SK-N-SH treated with all-trans-retinoic acid at 6 μM for 48 hours (cell line): ENCODE measurements around the gene AP1S2.

Experiments used
- ARNTL ChIP-seq: fragments of 450-650 bp; formaldehyde crosslinking; IDR thresholded peaks from 2 replicates; pipeline ENCODE4 v1.5.0; 2020; ENCODE audit warnings: low read depth, mild to moderate bottlenecking, moderate library complexity, borderline replicate concordance
- BACH2 ChIP-seq: fragments of 250-450 bp; sonication (Bioruptor Pico); IDR thresholded peaks from 2 replicates; pipeline ENCODE4 v1.9.0; 2021; ENCODE audit warnings: mild to moderate bottlenecking, borderline replicate concordance
- CREB5 ChIP-seq: fragments of 250-450 bp; sonication (Bioruptor Pico); IDR thresholded peaks from 2 replicates; pipeline ENCODE4 v1.5.1; 2020; ENCODE audit warnings: low read depth, mild to moderate bottlenecking, moderate library complexity
- CSDC2 ChIP-seq: fragments of 250-450 bp; sonication (Bioruptor Pico); IDR thresholded peaks from 2 replicates; pipeline ENCODE4 v1.5.0; 2020; ENCODE audit warnings: mild to moderate bottlenecking, moderate library complexity
- ESRRG ChIP-seq: fragments of 250-450 bp; sonication (Bioruptor Pico); IDR thresholded peaks from 2 replicates; pipeline ENCODE4 v1.6.1; 2021; ENCODE audit warnings: mild to moderate bottlenecking
- OSR1 ChIP-seq: fragments of 250-450 bp; sonication (Bioruptor Pico); IDR thresholded peaks from 2 replicates; pipeline ENCODE4 v1.8.0; 2022; ENCODE audit warnings: moderate library complexity, mild to moderate bottlenecking, inconsistent platforms
- TCF4 ChIP-seq: fragments of 250-450 bp; sonication (Bioruptor Pico); IDR thresholded peaks from 2 replicates; pipeline ENCODE4 v1.8.0; 2021; ENCODE audit warnings: mild to moderate bottlenecking, moderate library complexity, borderline replicate concordance
- ZC3H10 ChIP-seq: fragments of 250-450 bp; sonication (Bioruptor Pico); IDR thresholded peaks from 2 replicates; pipeline ENCODE4 v1.5.1; 2021; ENCODE audit warnings: mild to moderate bottlenecking, moderate library complexity
- ZFP30 ChIP-seq: fragments of 450-650 bp; formaldehyde crosslinking; IDR thresholded peaks from 2 replicates; pipeline ENCODE4 v1.5.0; 2022; ENCODE audit warnings: mild to moderate bottlenecking, moderate library complexity
- ZNF565 ChIP-seq: fragments of 450-650 bp; formaldehyde crosslinking; conservative IDR thresholded peaks from 2 replicates; pipeline ENCODE4 v1.5.0; 2020; ENCODE audit warnings: low read depth, mild to moderate bottlenecking, moderate library complexity
- ZNF70 ChIP-seq: fragments of 450-650 bp; formaldehyde crosslinking; IDR thresholded peaks from 2 replicates; pipeline ENCODE4 v1.5.0; 2020; ENCODE audit warnings: mild to moderate bottlenecking, moderate library complexity
- TF ChIP-seq, protein P1 (sequence below): fragments of 250-450 bp; sonication (Bioruptor Pico); IDR thresholded peaks from 2 replicates; pipeline ENCODE4 v1.8.0; 2021; ENCODE audit warnings: low read depth, mild to moderate bottlenecking, moderate library complexity, borderline replicate concordance
- TF ChIP-seq, protein P2 (sequence below): fragments of 250-450 bp; sonication (Bioruptor Pico); IDR thresholded peaks from 2 replicates; pipeline ENCODE4 v1.8.0; 2020; ENCODE audit warnings: mild to moderate bottlenecking, moderate library complexity, borderline replicate concordance

DNA sequence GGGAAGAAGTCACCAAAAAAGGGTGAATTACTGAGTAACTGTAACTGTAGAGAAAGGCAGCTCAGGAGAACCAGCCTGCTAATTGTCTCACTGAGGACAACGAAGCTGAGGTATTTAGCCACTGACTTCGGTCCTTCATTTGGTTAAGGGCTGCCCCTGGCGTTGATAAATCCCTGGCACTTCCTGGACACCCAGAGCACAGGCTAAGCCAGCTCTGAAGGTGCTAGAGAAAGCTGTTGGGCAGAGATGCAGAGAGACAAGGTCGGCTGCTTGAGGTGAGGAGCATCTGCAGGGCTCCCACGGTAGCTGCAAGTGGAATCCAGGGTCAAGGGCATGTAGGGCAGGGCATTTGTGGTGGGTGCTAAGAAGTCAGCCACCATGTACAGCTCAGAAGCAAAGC is 33.4 kb upstream of the AP1S2 start:
- TF ChIP-seq, protein P1, sequence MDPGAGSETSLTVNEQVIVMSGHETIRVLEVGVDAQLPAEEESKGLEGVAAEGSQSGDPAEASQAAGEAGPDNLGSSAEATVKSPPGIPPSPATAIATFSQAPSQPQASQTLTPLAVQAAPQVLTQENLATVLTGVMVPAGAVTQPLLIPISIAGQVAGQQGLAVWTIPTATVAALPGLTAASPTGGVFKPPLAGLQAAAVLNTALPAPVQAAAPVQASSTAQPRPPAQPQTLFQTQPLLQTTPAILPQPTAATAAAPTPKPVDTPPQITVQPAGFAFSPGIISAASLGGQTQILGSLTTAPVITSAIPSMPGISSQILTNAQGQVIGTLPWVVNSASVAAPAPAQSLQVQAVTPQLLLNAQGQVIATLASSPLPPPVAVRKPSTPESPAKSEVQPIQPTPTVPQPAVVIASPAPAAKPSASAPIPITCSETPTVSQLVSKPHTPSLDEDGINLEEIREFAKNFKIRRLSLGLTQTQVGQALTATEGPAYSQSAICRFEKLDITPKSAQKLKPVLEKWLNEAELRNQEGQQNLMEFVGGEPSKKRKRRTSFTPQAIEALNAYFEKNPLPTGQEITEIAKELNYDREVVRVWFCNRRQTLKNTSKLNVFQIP (CRISPR knock-in tag): no peak
- TF ChIP-seq ZFP30 (no peak), BACH2 (CRISPR knock-in tag) (no peak), CSDC2 (CRISPR knock-in tag) (no peak), ZNF565 (no peak), ARNTL (CRISPR knock-in tag) (no peak), ZNF70 (no peak), TCF4 (CRISPR knock-in tag) (no peak), ZC3H10 (CRISPR knock-in tag) (no peak), CREB5 (CRISPR knock-in tag) (no peak), OSR1 (CRISPR knock-in tag) (no peak), ESRRG (CRISPR knock-in tag) (no peak)
- TF ChIP-seq, protein P2, sequence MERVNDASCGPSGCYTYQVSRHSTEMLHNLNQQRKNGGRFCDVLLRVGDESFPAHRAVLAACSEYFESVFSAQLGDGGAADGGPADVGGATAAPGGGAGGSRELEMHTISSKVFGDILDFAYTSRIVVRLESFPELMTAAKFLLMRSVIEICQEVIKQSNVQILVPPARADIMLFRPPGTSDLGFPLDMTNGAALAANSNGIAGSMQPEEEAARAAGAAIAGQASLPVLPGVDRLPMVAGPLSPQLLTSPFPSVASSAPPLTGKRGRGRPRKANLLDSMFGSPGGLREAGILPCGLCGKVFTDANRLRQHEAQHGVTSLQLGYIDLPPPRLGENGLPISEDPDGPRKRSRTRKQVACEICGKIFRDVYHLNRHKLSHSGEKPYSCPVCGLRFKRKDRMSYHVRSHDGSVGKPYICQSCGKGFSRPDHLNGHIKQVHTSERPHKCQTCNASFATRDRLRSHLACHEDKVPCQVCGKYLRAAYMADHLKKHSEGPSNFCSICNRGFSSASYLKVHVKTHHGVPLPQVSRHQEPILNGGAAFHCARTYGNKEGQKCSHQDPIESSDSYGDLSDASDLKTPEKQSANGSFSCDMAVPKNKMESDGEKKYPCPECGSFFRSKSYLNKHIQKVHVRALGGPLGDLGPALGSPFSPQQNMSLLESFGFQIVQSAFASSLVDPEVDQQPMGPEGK (CRISPR knock-in tag): no peak
